BE2C (cell line): ENCODE results near the gene RAB11FIP3.

Experiments
- DNase-seq: peaks from one replicate; pipeline ENCODE4 v3.0.0-alpha.2; 2020
- H3K27me3 ChIP-seq: fragments of 250-450 bp; sonication (Bioruptor Pico); 2 replicates; pipeline ENCODE4 v1.5.1; 2020; ENCODE audit warnings: mild to moderate bottlenecking
- H3K36me3 ChIP-seq: fragments of 250-450 bp; sonication (Bioruptor Pico); 2 replicates; pipeline ENCODE4 v1.5.1; 2020; ENCODE audit warnings: mild to moderate bottlenecking
- H3K4me1 ChIP-seq: fragments of 250-450 bp; sonication (Bioruptor Pico); 2 replicates; pipeline ENCODE4 v1.5.1; 2020
- H3K4me3 ChIP-seq: 2 replicates; pipeline ENCODE4 v1.5.1; 2011; ENCODE audit warnings: low read depth, low read length
- H3K9me3 ChIP-seq: fragments of 250-450 bp; sonication (Bioruptor Pico); 2 replicates; pipeline ENCODE4 v1.5.1; 2020
- CTCF ChIP-seq: IDR thresholded peaks from 2 replicates; pipeline ENCODE4 v1.5.1; 2012; ENCODE audit warnings: mild to moderate bottlenecking, low read depth, low read length

The RAB11FIP3 gene

GRCh38 chr16:424033-424622 lies 1.3 kb upstream of the RAB11FIP3 start:
- H3K4me3 ChIP-seq = peak overlapping the region; percentile 70
- TF ChIP-seq CTCF = no peak
- DNase-seq = peak; percentile 48

GRCh38 chr16:424623-425081 lies 797 bp upstream of the RAB11FIP3 start:
- peaks cover 7% of the 10 kb centered on the region for H3K4me1 ChIP-seq
- H3K27me3 ChIP-seq = peaks cover 4% of the 10 kb centered on the region
- no peaks in the 10 kb centered on the region for H3K36me3 ChIP-seq
- H3K9me3 ChIP-seq = no peaks in the 10 kb centered on the region
- no peak for TF ChIP-seq CTCF
- H3K4me3 ChIP-seq = peak overlapping the region; percentile 70
- DNase-seq = peak; percentile 35

More at GRCh38 chr16:424033-424622, 1.3 kb upstream of the RAB11FIP3 start:
- Histone ChIP-seq H3K4me1 (peaks cover 7% of the 10 kb centered on the region), H3K9me3 (no peaks in the 10 kb centered on the region), H3K36me3 (no peaks in the 10 kb centered on the region), H3K27me3 (peaks cover 4% of the 10 kb centered on the region)

- DNase-seq = no peak
Measured at GRCh38 chr16:425740-426114, 278 bp downstream of the RAB11FIP3 start.

GRCh38 chr16:426115-426905 lies 861 bp downstream of the RAB11FIP3 start:
- no peak for TF ChIP-seq CTCF
- no peak for DNase-seq
- Histone ChIP-seq H3K9me3 (no peaks in the 10 kb centered on the region), H3K4me1 (peaks cover 7% of the 10 kb centered on the region), H3K4me3 (peak overlapping the region; percentile 71), H3K36me3 (no peaks in the 10 kb centered on the region), H3K27me3 (peaks cover 4% of the 10 kb centered on the region)

More at GRCh38 chr16:425740-426114, 278 bp downstream of the RAB11FIP3 start:
- Histone ChIP-seq H3K36me3 (no peaks in the 10 kb centered on the region), H3K4me1 (peaks cover 7% of the 10 kb centered on the region), H3K4me3 (peak overlapping the region; percentile 70), H3K9me3 (no peaks in the 10 kb centered on the region), H3K27me3 (peaks cover 4% of the 10 kb centered on the region)
- TF ChIP-seq CTCF = no peak

- Histone ChIP-seq H3K36me3 (no peaks in the 10 kb centered on the region), H3K4me3 (peak overlapping the region; percentile 71), H3K27me3 (peaks cover 4% of the 10 kb centered on the region), H3K9me3 (no peaks in the 10 kb centered on the region), H3K4me1 (peaks cover 7% of the 10 kb centered on the region)
- no peak for DNase-seq
- no peak for TF ChIP-seq CTCF
Measured at GRCh38 chr16:426906-427249, 1.4 kb downstream of the RAB11FIP3 start.

- TF ChIP-seq CTCF = no peak
- H3K27me3 ChIP-seq = peaks cover 4% of the 10 kb centered on the region
- H3K9me3 ChIP-seq = no peaks in the 10 kb centered on the region
- H3K4me3 ChIP-seq = peak overlapping the region; percentile 71
- H3K4me1 ChIP-seq = peaks cover 7% of the 10 kb centered on the region
- H3K36me3 ChIP-seq = no peaks in the 10 kb centered on the region
- DNase-seq = no peak
Measured at GRCh38 chr16:427250-427649, 1.8 kb downstream of the RAB11FIP3 start.
